Measurements from ENCODE around the gene SEMA5A.
A peak's percentile ranks its signal among the peaks of the same experiment; 100 is the strongest.

The SEMA5A gene

GRCh38 chr5:9551567-9552537, 6.0 kb upstream of the SEMA5A start:
- DNase-seq, result no peak

GRCh38 chr5:9549941-9550340, 4.1 kb upstream of the SEMA5A start:
- no peak for DNase-seq

DNA sequence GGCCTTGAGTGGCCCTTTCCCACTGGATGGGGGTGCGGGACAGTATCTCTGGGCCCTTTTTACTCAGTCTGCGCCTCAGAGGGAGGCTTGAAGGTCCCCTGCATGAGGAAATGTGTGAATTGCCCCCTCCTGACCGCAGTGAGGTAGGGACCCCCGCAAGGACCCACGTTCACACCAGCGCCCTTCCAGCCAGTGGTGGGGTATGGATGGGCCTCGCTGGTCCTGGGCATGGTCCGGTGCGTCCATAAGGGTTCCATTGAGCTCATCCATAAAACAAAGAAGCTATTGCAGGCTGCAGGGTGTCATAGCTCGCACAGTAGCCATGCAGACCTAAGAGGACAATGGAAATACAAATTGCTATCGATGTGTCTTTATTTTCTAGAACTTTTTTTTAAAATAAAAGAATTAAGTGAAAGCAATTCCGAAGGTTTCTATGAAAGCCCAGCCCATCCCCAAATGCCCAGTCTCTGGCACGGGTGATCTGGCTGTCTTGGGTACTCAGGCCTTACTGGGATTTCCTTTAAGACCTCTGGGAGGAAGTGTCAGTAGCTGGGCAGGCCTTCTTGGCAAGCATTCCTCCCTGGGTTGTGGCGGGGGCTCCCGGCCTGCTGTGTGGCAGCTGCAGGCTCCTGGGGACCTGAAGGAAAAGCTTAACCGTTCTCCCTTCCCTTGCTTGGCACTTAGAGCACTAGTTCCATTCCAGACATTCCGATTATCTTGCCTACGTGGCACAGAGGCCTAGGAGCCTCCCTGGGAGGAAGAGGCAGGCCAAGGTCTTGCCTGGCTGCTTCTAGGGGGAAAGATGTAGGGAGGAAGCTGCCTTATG, 1.5 kb upstream of the SEMA5A start:
- peak in 31 of 56 donors; percentile 3 to 69 (median 41) for DNase-seq

- peak in 1 of 56 donors; percentile 31 for DNase-seq
Observed at GRCh38 chr5:9545136-9545991, 511 bp downstream of the SEMA5A start.

DNA sequence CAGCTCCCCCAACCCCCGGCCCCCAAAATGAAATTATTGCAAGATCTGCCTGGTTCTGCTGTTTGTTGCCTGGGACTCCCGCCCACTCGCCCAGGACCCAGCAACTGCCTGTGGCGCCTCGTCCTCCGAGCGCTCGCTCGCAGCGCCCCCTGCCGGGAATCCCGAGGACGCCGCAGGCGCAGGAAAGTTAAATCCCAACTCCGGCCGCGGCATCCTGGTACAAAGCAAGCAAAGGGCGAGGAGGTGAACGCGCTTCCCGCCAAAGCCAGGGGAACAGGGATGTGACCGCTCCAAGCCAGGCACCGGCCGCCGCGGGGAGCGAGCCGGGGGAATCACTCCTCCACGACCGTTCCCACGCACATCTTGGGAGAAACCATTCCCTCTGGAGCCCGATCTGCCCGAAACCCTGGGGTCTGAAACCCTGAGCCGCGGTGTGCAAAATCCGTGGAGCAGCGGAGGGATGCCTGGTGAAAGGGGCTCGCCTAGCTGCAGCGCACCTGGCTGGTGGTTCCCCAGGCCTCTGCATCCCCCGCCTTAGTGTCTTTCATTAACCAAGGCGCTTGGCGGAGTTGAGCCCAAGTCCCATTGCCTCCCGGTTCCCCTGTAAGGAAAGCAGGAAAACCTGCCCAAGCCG, 1.3 kb downstream of the SEMA5A start:
- peak in 54 of 56 donors; percentile 20 to 90 (median 76) for DNase-seq

DNA sequence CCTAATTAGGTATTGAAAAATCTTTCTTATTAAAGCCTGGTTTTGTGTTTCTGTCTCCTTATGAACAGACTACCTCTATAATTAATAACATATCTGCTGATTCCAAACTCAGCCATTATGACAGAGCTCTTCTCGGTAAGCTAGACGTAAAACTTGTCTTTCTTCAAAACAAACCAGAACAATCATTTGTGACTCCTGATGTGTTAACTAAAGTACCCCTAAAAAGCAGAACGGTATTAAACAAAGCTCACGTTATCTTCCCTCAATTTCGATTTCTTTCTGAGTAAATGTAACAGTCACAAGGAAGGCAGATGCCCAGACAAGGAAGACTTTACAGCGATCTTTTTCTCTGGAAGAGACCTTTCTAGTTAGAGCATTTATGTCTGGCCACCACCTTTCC, 1.8 kb downstream of the SEMA5A start:
- no peak for DNase-seq

GRCh38 chr5:9543311-9543920, 2.5 kb downstream of the SEMA5A start:
- no peak for DNase-seq

GRCh38 chr5:9540791-9541190, 5.1 kb downstream of the SEMA5A start:
- DNase-seq, result no peak

- no peak for DNase-seq
Observed at GRCh38 chr5:9538504-9538903, 7.4 kb downstream of the SEMA5A start.

DNA sequence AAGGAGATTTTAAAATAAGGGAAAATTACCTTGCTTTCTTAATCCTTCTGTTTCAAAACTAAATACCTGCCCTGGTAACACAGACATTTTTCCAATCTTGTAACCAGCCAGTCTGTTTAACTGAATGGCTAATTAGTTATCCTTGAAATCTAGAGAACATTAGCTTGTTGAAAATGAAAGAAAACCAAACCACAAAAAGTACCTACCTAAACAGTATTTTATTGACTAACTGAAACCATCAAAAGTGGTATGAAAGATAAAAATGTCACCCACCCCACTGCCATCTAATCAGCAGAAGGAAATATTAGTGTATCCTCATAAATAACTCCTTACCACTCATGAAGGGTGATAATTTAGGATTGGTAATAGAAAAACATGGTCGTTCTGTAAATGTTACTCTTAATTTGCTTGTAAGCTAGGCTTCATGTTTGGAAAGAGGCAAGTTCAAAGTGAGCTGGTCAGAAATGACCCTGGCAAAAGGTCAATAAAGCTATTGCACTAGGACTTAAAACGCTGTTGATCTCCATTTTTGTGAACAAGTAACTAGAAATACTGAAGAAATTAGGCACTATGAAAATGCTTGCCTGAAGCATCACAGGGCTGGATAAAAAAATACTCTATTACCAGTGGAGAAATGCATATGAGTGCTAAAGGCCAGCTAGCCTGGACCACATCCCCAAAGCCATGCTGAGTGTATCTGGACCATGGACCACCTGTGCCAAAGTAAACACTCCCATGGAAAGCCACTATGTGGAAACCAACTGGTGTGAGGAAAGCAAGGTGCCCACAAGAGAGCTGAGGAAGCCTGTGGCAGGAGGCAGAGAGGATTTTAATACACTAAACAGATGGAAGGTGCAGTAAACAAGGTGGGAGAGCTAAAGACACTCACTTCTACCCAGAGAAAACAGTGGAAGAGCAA, 8.4 kb downstream of the SEMA5A start:
- DNase-seq, result no peak

- DNase-seq, result no peak
Observed at GRCh38 chr5:9536717-9537116, 9.2 kb downstream of the SEMA5A start.

- DNase-seq, result no peak
Observed at GRCh38 chr5:9534881-9535517, 10.9 kb downstream of the SEMA5A start.

- no peak for DNase-seq
Observed at GRCh38 chr5:9533562-9534364, 12.1 kb downstream of the SEMA5A start.

DNA sequence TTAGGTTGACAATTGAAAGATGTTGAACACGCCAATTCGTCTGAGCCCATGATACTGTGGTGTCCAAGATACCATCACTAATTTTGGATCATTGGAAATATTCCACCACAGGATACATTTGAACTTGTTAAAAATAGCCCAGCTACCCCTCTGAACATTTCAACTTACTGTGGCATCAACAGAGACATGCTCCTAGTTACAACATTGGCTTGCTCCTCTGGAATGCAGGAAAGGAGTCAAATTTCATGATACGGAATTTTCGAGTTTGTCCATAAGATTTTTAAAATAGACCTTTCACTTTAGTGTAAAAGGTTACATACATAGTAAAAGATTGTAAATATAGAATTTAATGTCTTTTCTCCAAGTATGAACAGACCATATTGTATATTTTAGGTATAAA, 12.8 kb downstream of the SEMA5A start:
- DNase-seq, result no peak

DNA sequence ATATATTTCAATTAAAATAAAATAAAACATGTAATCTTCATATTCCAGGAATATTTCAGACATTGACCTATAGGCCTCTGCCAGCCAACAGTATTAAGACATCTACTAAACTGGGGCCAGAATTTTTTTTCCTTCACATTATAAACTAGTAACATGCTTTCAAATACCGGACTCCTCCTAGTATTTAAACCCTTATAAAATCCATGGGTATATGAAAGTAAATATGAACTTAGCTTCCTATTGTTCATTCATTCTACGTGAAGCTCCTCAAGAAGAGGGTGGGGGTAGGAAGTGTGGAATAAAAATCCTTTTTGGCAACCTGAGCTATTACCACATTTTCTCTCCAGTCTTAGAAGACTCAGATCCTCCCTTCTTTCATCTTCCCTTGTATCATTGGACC, 16.4 kb downstream of the SEMA5A start:
- no peak for DNase-seq

DNA sequence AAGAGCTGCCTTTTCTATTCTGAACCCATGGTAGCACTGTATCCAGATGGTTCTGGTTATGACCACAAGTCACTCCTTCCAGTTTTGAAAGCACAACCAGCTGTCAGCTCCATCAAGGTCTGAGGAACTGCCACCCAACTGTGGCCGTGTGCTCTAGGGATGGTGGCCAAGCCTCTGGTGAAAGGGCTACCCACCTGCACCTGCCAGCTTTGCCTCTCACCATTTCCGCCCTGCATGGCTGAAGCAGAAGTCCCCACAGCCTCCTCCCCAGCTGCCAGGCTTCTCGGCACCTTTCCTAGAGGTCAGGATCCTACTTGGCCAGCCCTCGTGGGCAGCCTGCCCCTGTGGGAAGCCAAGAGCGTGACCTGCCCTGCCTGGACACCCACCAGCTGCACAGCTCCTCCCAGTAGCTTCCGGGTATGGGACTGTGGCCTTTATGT, 16.8 kb downstream of the SEMA5A start:
- DNase-seq, result no peak

GRCh38 chr5:9524941-9525340, 20.9 kb downstream of the SEMA5A start:
- no peak for DNase-seq
